ENCODE measurements around the gene MLF1. TPM values are rescaled to one million over a fixed set of nuclear protein-coding genes. Genes with fewer than 3 reads are reported as not detected.

Gene MLF1
- total RNA-seq, 2 donors from 2014 or later, result 7.4 to 13.5 TPM

DNA sequence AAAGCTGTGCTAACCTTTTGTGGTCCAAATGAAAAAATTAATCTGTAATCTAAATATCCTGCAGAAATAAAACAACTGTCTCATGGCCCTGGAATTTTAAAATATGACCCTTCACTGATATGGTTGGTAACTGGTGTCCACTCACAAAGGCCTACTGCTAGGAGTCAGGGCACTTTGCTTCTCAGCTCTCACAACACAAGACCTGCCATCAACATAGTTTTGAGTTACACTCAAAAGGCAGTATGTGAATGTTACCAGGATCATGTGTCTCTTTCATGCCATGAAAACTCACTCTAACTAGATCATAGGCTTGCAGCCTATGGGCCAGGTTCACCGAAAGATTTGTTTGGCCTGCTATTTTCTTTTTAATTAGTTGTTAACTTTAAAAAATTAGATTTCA lies 10.0 kb upstream of the MLF1 start:
- DNase-seq (no peak), ATAC-seq (no peak)
- Mint-ChIP-seq H3K36me3 (ENCODE audit: low read depth) (no peaks in the 10 kb centered on the region), H3K27ac (no peak overlapping the region), H3K27me3 (peaks cover 4% of the 10 kb centered on the region), H3K4me1 (no peaks in the 10 kb centered on the region), H3K4me3 (no peak overlapping the region)
- no peaks in the 10 kb centered on the region for H3K9me3 ChIP-seq (ENCODE audit: control insufficient read depth, low read length, poor library complexity, severe bottlenecking)

DNA sequence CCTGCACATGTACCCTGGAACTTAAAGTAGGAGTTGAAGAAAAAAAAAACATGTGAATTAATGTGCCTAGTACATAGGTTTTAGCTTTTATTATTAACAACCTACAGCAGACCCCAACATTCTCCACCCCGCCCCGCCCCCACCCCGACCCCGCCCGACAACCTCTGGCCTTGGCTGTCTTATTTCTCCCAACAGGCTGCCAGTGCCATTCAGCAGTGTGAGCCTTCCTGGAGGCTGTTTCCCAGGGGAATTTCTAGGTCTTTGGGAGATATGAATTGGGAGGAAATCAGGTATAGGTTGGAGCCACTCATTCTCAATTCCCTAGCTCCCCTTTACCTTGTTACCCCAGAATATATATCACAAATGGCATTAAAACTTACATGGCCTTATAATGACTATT lies 8.3 kb upstream of the MLF1 start:
- DNase-seq (no peak), ATAC-seq (no peak)
- Mint-ChIP-seq H3K27me3 (peaks cover 13% of the 10 kb centered on the region), H3K36me3 (ENCODE audit: low read depth) (no peaks in the 10 kb centered on the region), H3K4me1 (no peaks in the 10 kb centered on the region), H3K27ac (no peak overlapping the region), H3K4me3 (no peak overlapping the region)
- no peaks in the 10 kb centered on the region for H3K9me3 ChIP-seq (ENCODE audit: control insufficient read depth, low read length, poor library complexity, severe bottlenecking)

DNA sequence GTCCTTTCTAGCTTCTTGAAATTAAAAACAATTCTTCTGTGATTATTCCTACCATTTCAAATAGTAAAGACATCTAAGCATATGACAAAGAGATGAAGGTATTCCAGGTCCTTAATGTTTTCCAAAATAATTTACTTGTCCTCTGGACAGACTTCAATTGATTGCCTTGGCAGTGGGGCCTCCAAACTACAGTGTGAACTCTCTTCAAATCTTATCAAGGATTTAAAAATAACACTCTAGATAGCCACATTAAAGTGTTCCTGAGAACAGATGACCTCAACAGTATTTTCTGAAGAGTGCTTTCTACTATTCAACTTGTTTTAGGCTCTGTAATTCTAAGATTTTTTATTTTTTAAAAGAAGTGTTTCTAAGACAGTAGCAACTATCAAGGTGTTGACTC lies 7.9 kb upstream of the MLF1 start:
- no peaks in the 10 kb centered on the region for H3K4me1 Mint-ChIP-seq
- H3K36me3 Mint-ChIP-seq (ENCODE audit: low read depth), result no peaks in the 10 kb centered on the region
- ATAC-seq (no peak), DNase-seq (no peak)
- no peak overlapping the region for H3K4me3 Mint-ChIP-seq
- H3K27ac Mint-ChIP-seq, result no peak overlapping the region
- no peaks in the 10 kb centered on the region for H3K9me3 ChIP-seq (ENCODE audit: control insufficient read depth, low read length, poor library complexity, severe bottlenecking)
- peaks cover 16% of the 10 kb centered on the region for H3K27me3 Mint-ChIP-seq

DNA sequence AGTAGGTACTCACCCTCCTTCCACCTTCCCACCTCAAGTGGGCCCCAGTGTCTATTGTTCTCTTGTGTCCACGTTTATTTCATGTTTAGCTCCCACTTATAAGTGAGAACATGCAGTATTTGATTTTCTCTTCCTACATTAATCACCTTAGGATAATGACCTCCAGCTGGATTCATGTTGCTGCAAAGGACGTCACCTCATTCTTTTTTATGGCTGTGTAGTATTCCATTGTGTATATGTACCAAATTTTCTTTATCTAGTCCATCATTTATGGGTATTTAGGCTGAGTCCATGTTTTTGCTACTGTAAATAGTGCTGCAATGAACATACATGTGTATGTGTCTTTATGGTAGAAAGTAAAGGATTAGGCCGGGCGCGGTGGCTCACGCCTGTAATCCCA lies 5.9 kb upstream of the MLF1 start:
- H3K9me3 ChIP-seq (ENCODE audit: control insufficient read depth, low read length, poor library complexity, severe bottlenecking), result no peaks in the 10 kb centered on the region
- Mint-ChIP-seq H3K4me1 (no peaks in the 10 kb centered on the region), H3K36me3 (ENCODE audit: low read depth) (no peaks in the 10 kb centered on the region), H3K27ac (no peak overlapping the region), H3K4me3 (no peak overlapping the region), H3K27me3 (peaks cover 32% of the 10 kb centered on the region)
- ATAC-seq, result no peak
- no peak for DNase-seq

DNA sequence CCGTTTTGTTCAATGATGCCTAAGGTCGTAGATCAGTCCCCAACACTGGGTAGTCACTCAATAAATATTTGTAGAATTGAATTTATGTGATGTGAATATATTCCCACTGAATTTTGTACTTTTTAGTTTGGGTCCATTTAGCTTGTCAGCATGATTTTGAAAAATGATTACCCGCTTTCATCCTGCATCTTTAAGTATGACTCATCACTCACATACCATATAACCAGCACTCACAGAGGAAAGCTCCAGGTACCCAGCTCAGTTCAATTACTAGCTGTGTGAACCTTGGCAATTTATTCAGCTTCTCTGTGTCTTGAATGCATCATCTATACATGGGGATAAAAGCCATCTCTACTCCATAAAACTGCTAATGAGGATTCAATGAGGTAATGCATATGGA lies 2.2 kb upstream of the MLF1 start:
- Mint-ChIP-seq H3K36me3 (ENCODE audit: low read depth) (no peaks in the 10 kb centered on the region), H3K27ac (no peak overlapping the region), H3K4me3 (no peak overlapping the region), H3K27me3 (peaks cover 43% of the 10 kb centered on the region), H3K4me1 (peaks cover 10% of the 10 kb centered on the region)
- DNase-seq (no peak), ATAC-seq (no peak)
- H3K9me3 ChIP-seq (ENCODE audit: control insufficient read depth, low read length, poor library complexity, severe bottlenecking), result no peaks in the 10 kb centered on the region

DNA sequence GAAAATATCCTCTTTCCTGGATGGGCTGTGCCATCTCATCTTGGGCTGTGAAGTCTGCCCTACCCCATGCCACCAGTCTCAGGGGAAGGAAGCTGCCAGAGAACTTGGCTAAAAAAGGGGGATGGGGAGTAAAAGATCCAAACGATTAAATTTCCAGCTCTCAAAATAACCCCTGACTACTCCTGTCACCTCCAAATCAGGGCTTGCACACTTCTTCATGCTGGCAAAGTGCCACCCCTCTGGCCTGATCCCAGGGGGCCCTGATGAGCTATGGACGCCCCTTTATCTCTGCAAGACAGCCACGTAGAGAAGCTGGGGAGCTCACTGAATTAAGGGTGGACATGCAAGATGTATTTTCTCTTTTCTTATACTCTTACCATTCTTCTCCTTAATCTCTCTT lies 1.2 kb upstream of the MLF1 start:
- Mint-ChIP-seq H3K4me1 (peaks cover 10% of the 10 kb centered on the region), H3K36me3 (ENCODE audit: low read depth) (no peaks in the 10 kb centered on the region), H3K27ac (peak overlapping the region; percentile 98), H3K27me3 (peaks cover 43% of the 10 kb centered on the region), H3K4me3 (peak overlapping the region; percentile 95)
- no peak for DNase-seq
- no peak for ATAC-seq
- no peaks in the 10 kb centered on the region for H3K9me3 ChIP-seq (ENCODE audit: control insufficient read depth, low read length, poor library complexity, severe bottlenecking)

DNA sequence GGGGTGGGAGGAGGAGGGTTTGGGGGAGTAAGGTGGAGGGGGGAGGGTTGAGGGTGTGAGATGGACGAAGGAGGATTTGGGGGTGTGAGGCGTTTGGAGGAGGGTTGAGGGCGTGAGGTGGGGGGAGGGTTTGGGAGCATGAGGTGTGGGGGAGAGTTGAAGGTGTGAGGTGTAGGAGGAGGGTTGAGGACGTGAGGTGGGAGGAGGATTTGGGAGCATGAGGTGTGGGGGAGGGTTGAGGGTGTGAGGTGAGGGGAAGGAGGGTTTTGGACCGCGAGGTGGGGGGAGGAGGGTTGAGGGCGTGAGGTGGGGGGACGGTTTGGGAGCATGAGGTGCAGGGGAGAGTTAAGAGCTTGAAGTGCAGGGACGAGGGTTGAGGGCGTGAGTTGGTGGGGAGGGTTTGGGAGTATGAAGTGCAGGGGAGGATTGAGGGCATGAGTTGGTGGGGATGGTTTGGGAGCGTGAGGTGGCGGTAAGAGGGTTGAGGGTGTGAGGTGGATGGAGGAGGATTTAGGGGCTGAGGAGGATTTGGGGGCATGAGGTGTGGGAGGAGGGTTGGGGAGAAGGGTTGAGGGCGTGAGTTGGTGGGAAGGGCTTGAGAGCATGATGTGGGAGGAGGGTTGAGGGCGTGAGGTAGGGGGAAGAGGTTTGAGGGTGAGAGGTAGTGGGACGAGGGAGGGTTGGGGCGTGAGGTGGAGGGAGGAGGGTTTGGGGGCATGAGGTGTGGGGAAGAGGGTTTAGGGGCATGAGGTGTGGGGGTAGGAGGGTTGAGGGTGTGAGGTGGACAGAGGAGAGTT lies 1.2 kb downstream of the MLF1 start:
- peak overlapping the region; percentile 45 for H3K27ac Mint-ChIP-seq
- H3K4me1 Mint-ChIP-seq, result peaks cover 10% of the 10 kb centered on the region
- no peaks in the 10 kb centered on the region for H3K36me3 Mint-ChIP-seq (ENCODE audit: low read depth)
- ATAC-seq, result no peak
- H3K27me3 Mint-ChIP-seq, result peaks cover 34% of the 10 kb centered on the region
- H3K4me3 Mint-ChIP-seq, result peak overlapping the region; percentile 67
- DNase-seq, result no peak
- H3K9me3 ChIP-seq (ENCODE audit: control insufficient read depth, low read length, poor library complexity, severe bottlenecking), result no peaks in the 10 kb centered on the region

DNA sequence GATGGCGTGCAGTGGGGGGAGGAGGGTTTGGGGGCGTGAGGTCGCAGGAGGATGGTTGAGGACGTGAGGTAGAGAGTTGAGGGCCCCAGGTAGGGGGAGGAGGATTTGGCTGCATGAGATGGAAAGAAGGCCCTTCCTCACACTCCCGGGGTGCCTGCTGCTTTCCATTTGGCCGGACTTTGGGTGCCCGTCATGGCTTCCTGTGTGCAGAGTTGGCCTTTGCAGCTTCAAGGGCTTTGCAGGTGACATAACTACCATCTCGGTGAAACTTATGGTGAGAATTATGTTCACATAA lies 1.7 kb downstream of the MLF1 start:
- Mint-ChIP-seq H3K36me3 (ENCODE audit: low read depth) (no peaks in the 10 kb centered on the region), H3K4me1 (peaks cover 10% of the 10 kb centered on the region), H3K4me3 (peak overlapping the region; percentile 62), H3K27ac (peak overlapping the region; percentile 45), H3K27me3 (peaks cover 30% of the 10 kb centered on the region)
- ATAC-seq, result no peak
- H3K9me3 ChIP-seq (ENCODE audit: control insufficient read depth, low read length, poor library complexity, severe bottlenecking), result no peaks in the 10 kb centered on the region
- no peak for DNase-seq

DNA sequence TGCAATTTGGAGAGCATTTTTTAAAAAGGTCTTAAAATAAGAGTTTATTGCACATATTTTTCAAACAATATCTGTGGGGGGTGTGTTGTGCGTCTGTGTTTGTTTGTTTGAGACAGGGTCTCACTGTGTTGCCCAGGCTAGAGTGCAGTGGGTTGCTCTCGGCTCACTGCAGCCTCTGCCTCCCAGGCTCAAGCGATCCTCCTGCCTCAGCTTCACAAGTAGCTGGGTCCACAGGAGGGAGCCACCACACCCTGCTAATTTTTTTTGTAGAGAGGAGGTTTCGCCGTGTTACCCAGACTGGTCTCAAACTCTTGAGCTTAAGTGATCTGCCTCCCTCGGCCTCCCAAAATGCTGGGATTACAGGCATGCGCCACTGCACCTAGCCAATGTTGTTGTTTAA lies 2.7 kb downstream of the MLF1 start:
- Mint-ChIP-seq H3K27me3 (peaks cover 26% of the 10 kb centered on the region), H3K36me3 (ENCODE audit: low read depth) (no peaks in the 10 kb centered on the region), H3K27ac (no peak overlapping the region), H3K4me3 (no peak overlapping the region), H3K4me1 (peaks cover 10% of the 10 kb centered on the region)
- no peak for ATAC-seq
- no peak for DNase-seq
- no peaks in the 10 kb centered on the region for H3K9me3 ChIP-seq (ENCODE audit: control insufficient read depth, low read length, poor library complexity, severe bottlenecking)

DNA sequence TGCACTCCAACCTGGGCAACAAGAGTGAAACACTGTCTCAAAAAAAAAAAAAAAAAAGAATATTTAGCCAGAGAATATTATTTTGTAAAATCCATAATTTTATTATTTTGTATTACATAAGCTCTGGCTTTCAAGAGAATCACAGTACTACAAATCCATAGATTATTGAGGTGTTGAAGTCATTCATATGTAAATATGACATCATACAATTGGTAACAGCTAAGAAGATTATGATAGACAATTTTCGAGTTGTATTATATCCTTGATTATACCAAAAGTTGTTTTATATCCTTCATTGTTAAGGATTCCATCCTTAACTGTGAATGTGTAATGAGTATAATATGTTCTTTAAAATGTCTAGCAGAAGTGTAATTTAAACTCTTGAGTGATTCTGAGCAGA lies 3.7 kb downstream of the MLF1 start:
- Mint-ChIP-seq H3K27ac (no peak overlapping the region), H3K4me3 (no peak overlapping the region), H3K4me1 (peaks cover 10% of the 10 kb centered on the region), H3K36me3 (ENCODE audit: low read depth) (no peaks in the 10 kb centered on the region), H3K27me3 (peaks cover 18% of the 10 kb centered on the region)
- ATAC-seq (no peak), DNase-seq (no peak)
- no peaks in the 10 kb centered on the region for H3K9me3 ChIP-seq (ENCODE audit: control insufficient read depth, low read length, poor library complexity, severe bottlenecking)

DNA sequence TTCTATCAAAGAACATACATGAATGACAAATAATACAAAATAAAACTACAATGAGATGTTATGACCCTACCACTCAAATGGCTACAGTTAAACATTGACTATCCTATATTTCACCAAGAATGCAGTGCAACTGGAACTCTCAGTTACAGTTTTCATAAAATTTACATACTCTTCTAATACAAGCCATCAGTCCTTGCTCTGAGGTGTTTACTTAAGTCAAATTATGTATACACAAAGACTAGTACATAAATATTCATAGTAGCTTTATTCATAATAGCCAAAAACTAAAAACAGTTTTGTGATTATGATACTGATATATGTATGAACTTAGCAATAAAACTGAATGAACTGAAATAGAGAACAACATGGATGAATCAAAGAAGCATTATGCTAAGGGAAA lies 19.2 kb downstream of the MLF1 start:
- no peaks in the 10 kb centered on the region for H3K4me1 Mint-ChIP-seq
- no peaks in the 10 kb centered on the region for H3K9me3 ChIP-seq (ENCODE audit: control insufficient read depth, low read length, poor library complexity, severe bottlenecking)
- no peak for DNase-seq
- no peaks in the 10 kb centered on the region for H3K36me3 Mint-ChIP-seq (ENCODE audit: low read depth)
- ATAC-seq, result no peak
- no peak overlapping the region for H3K27ac Mint-ChIP-seq
- no peak overlapping the region for H3K4me3 Mint-ChIP-seq
- H3K27me3 Mint-ChIP-seq, result peaks cover 4% of the 10 kb centered on the region

DNA sequence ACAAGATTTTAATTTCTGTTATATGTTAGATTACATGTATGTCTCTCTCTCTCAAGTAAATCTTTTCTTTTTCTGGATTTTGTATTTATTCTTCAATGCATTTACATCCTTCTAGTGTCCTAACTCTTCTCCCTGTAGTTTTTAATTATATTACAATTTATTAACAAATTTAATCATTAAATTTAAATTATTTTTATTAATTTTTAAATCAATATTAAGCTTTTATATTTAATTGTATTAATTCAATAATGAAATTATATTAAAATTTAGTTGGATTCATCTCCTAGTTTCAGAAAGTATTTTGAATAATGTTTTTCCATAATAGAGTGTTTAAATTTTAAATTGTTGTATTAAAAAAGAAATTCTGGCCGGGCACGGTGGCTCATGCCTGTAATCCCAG lies 29.8 kb downstream of the MLF1 start:
- ATAC-seq (no peak), DNase-seq (no peak)
- H3K9me3 ChIP-seq (ENCODE audit: control insufficient read depth, low read length, poor library complexity, severe bottlenecking), result no peaks in the 10 kb centered on the region
- H3K4me3 Mint-ChIP-seq, result no peak overlapping the region
- H3K27me3 Mint-ChIP-seq, result no peaks in the 10 kb centered on the region
- no peaks in the 10 kb centered on the region for H3K36me3 Mint-ChIP-seq (ENCODE audit: low read depth)
- no peak overlapping the region for H3K27ac Mint-ChIP-seq
- no peaks in the 10 kb centered on the region for H3K4me1 Mint-ChIP-seq

DNA sequence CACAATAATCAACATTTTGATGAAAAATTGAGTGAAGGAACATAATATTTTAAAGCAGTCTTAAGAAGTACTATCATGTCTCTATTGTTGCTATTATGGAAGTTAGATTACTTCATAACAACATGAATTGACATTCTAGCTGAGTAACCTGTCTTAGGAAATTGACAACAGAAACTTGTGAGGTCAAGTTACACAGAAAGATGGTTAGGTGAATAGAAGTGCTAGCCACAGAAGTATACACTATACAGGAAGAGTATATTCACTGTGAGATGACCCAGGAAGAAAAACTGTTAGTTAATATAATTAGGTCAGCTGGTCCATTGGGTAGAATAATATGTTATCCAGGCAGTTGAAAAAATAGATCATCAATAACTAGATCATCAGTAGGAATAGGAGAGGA lies 31.2 kb downstream of the MLF1 start:
- DNase-seq (no peak), ATAC-seq (no peak)
- H3K4me3 Mint-ChIP-seq, result no peak overlapping the region
- no peaks in the 10 kb centered on the region for H3K27me3 Mint-ChIP-seq
- no peaks in the 10 kb centered on the region for H3K36me3 Mint-ChIP-seq (ENCODE audit: low read depth)
- no peaks in the 10 kb centered on the region for H3K4me1 Mint-ChIP-seq
- no peak overlapping the region for H3K27ac Mint-ChIP-seq
- H3K9me3 ChIP-seq (ENCODE audit: control insufficient read depth, low read length, poor library complexity, severe bottlenecking), result no peaks in the 10 kb centered on the region

DNA sequence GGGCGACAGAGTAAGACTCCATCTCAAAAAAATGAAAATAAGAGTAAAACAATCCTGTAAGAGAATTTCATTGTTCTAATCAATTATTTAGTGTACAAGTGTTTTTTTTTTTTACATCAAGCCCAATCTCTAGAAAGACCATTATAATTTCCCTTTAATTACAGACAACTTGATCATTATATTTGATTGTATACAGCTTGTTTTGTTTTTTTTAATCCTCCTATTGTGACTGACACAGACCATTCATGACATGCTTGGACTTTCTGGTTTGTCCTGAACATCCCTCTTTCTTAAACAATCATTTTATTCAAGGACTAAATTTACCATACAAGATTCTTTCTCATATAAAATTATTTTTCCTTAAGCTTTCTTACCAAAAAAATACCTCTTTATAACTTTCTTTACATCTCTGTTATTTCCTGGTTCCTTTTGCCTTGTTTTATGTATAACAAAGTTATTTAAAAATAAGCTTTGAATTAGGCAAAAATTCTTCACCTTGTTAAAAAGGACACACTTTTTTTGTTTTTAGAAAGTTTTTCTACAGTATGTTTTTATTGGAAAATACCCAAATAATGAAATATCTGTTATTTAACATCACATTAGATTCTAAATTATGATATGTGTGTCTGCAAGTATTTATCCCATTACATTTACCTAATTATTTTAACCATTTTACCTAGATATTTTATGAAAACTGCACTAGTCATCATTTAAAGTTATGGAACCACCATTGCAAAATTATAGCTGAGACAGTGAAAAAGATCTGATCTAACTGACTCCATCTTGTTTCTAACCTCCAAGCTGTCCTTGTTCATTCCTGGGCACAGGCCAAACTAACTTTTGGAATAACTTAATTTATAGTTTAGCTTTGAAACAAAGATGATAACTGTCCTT lies 47.2 kb downstream of the MLF1 start:
- no peak overlapping the region for H3K27ac Mint-ChIP-seq
- H3K4me1 Mint-ChIP-seq, result no peaks in the 10 kb centered on the region
- H3K36me3 Mint-ChIP-seq (ENCODE audit: low read depth), result no peaks in the 10 kb centered on the region
- no peak for DNase-seq
- no peak for ATAC-seq
- H3K4me3 Mint-ChIP-seq, result no peak overlapping the region
- H3K27me3 Mint-ChIP-seq, result no peaks in the 10 kb centered on the region
- H3K9me3 ChIP-seq (ENCODE audit: control insufficient read depth, low read length, poor library complexity, severe bottlenecking), result no peaks in the 10 kb centered on the region

Data from T-helper 17 cell (primary cell).